Measurements from ENCODE around the gene SPOCD1. TPM values are rescaled to one million over a fixed set of nuclear protein-coding genes. Genes with fewer than 3 reads are reported as not detected.

SPOCD1 gene
- total RNA-seq, 4 donors from 2014 or later: 0.22 to 1.6 (median 0.96) TPM; not detected in 1

DNA sequence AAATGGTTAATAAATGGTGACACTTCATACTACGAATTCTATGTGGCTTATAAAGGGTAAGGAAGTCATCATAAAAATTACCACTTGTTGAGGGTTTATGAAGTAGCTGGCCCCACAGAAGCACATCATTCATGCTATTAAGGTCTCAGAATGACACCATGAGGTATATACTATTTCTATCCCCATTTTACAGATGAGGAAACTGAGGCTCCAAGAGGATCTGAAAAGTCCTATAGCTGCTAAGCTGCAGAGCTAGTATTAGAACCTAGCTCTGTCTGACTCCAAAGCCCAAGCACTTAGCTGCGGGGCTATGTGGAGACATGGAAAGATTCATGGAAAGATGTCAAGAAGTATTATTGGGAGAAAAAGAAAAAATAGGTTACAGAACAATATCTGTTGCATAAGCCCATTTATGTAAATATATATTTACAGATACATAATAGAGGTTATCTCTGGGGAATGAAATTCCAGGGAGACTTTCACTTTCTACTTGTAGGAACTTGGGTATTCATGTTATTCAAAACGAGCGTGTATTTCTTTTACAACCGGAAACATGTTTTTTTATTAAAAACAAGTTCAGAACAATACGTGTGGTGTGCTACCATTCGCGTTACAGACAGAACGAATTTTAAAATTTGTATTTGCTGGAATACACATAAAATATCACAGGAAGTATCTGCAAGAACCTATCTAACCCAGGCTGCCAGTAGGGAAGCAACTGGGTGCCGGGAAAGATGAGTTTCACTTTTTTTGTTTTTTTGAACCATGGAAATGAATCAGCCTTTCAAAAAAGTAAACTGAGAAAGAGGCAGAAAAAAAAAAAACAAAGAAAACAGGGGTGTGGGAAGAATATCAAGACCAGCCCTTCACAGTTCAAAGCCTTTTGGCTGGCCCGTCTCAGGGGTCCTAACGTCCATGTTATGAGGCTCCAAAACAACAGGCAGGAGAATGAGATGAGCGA is 13.4 kb downstream of the SPOCD1 start:
- Histone ChIP-seq H3K4me1 (no peaks in the 10 kb centered on the region), H3K4me3 (replicated peaks in 1 of 3) (no peak overlapping the region), H3K27me3 (no peaks in the 10 kb centered on the region), H3K36me3 (no peaks in the 10 kb centered on the region), H3K9me3 (no peaks in the 10 kb centered on the region), H3K27ac (no peak overlapping the region)
- intact Hi-C loops (cut with DNase I): no loop called here
- no peak for DNase-seq
- WGBS, 2 donors: 67 to 72% methylated on average over 13 of the region's 13 CpGs
- TF ChIP-seq, protein P1, sequence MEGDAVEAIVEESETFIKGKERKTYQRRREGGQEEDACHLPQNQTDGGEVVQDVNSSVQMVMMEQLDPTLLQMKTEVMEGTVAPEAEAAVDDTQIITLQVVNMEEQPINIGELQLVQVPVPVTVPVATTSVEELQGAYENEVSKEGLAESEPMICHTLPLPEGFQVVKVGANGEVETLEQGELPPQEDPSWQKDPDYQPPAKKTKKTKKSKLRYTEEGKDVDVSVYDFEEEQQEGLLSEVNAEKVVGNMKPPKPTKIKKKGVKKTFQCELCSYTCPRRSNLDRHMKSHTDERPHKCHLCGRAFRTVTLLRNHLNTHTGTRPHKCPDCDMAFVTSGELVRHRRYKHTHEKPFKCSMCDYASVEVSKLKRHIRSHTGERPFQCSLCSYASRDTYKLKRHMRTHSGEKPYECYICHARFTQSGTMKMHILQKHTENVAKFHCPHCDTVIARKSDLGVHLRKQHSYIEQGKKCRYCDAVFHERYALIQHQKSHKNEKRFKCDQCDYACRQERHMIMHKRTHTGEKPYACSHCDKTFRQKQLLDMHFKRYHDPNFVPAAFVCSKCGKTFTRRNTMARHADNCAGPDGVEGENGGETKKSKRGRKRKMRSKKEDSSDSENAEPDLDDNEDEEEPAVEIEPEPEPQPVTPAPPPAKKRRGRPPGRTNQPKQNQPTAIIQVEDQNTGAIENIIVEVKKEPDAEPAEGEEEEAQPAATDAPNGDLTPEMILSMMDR (IDR thresholded peaks at IDR 0.05): no peak
- TF ChIP-seq POLR2A (IDR thresholded peaks at IDR 0.05): no peak

GRCh38 chr1:31801458-31801857 is 14.4 kb downstream of the SPOCD1 start:
- Histone ChIP-seq H3K4me1 (no peaks in the 10 kb centered on the region), H3K4me3 (replicated peaks in 1 of 3) (no peak overlapping the region), H3K27me3 (no peaks in the 10 kb centered on the region), H3K27ac (no peak overlapping the region), H3K9me3 (no peaks in the 10 kb centered on the region), H3K36me3 (no peaks in the 10 kb centered on the region)
- TF ChIP-seq POLR2A (IDR thresholded peaks at IDR 0.05): no peak
- TF ChIP-seq, protein P1 (IDR thresholded peaks at IDR 0.05): no peak
- DNase-seq: no peak
- 87% methylated on average over 1 of the region's 1 CpG for WGBS, 2 donors
- intact Hi-C loops (cut with DNase I): no loop called here

- Histone ChIP-seq H3K27me3 (no peaks in the 10 kb centered on the region), H3K4me1 (no peaks in the 10 kb centered on the region), H3K4me3 (replicated peaks in 1 of 3) (no peak overlapping the region), H3K36me3 (no peaks in the 10 kb centered on the region), H3K9me3 (no peaks in the 10 kb centered on the region), H3K27ac (no peak overlapping the region)
- intact Hi-C loops (cut with DNase I): no loop called here
- TF ChIP-seq POLR2A (IDR thresholded peaks at IDR 0.05): no peak
- 91 to 92% methylated on average over 4 of the region's 4 CpGs for WGBS, 2 donors
- DNase-seq: no peak
Measured at GRCh38 chr1:31800674-31800967, 15.2 kb downstream of the SPOCD1 start.

DNA sequence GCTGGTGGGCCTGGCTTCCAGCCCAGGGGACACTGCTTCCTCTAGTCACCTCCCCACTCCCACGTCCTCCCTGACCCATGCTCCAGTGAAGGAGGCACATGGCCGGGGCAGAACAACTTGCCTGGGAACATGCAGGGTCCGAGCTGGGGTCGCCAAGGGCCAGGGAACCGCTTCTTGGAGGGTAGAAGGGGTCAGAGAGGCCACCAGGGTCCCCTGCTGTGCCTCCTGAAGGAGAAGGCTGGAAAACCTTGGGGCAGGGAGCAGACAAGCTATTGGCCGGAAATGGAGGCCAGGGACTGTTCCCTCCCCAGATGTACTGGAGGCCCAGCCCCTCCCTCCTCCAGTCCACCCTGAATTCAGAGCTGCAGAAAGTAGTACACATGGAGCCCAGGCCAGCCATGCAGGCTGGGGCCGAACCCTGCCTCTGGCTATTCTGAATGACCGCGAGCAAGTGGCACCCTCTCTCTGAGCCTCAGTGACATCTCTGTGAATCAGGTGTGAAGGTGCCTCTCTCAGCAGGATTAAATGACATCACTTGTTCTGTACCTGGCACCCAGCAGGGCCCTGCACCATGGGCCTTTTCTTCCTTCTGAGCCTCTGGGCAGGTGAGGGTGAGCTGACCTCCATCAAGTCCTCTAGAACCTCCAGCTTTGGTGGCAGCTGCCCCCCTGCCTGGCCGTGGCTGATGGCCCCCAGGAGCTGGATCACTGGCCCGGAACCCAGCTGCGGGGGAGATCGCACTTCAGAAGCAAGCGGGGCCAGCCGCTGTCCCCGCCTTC is 15.7 kb downstream of the SPOCD1 start:
- H3K9me3 ChIP-seq: no peaks in the 10 kb centered on the region
- DNase-seq: no peak
- intact Hi-C loops (cut with DNase I): loop anchor here (10.0 kb wide), 2 partner anchors 235 to 405 kb away; no protein-coding TSS in a partner anchor
- no peak overlapping the region for H3K4me3 ChIP-seq (replicated peaks in 1 of 3)
- H3K4me1 ChIP-seq: no peaks in the 10 kb centered on the region
- no peaks in the 10 kb centered on the region for H3K36me3 ChIP-seq
- no peak overlapping the region for H3K27ac ChIP-seq
- 67 to 69% methylated on average over 8 to 16 of the region's 16 CpGs for WGBS, 2 donors
- H3K27me3 ChIP-seq: no peaks in the 10 kb centered on the region
- TF ChIP-seq, protein P1 (IDR thresholded peaks at IDR 0.05): no peak
- no peak for TF ChIP-seq POLR2A (IDR thresholded peaks at IDR 0.05)

- no peak for DNase-seq
Measured at GRCh38 chr1:31799196-31799894, 16.5 kb downstream of the SPOCD1 start.

More at GRCh38 chr1:31799196-31799894, 16.5 kb downstream of the SPOCD1 start:
- H3K4me1 ChIP-seq: no peaks in the 10 kb centered on the region
- H3K27me3 ChIP-seq: no peaks in the 10 kb centered on the region
- H3K4me3 ChIP-seq (replicated peaks in 1 of 3): no peak overlapping the region
- 77 to 85% methylated on average over 6 to 9 of the region's 9 CpGs for WGBS, 2 donors
- no peak for TF ChIP-seq POLR2A (IDR thresholded peaks at IDR 0.05)
- no peaks in the 10 kb centered on the region for H3K36me3 ChIP-seq
- no peaks in the 10 kb centered on the region for H3K9me3 ChIP-seq
- intact Hi-C loops (cut with DNase I): loop anchor here (10.0 kb wide), 2 partner anchors 235 to 405 kb away; no protein-coding TSS in a partner anchor
- no peak overlapping the region for H3K27ac ChIP-seq
